Thoracic aorta (tissue), 2 donors: ENCODE measurements around the gene TAT. TPM values are rescaled to one million over a fixed set of nuclear protein-coding genes. Genes with fewer than 3 reads are reported as not detected.
"Not testable (repeated sequence)": the region's sequence is repeated elsewhere in the genome, so short reads cannot be mapped to it uniquely, and the experiment has no call there.

ENCODE experiments used
- ATAC-seq: fragments of 150-250 bp; one replicate; pipeline ENCODE4 v1.8.0; 2017; ENCODE audit warnings: low read depth; ENCODE audit not compliant: insufficient number of reproducible peaks, low FRiP score
- DNase-seq: peaks from one replicate; pipeline ENCODE4 v3.0.0-alpha.2; 2020; ENCODE audit warnings: low spot score
- H3K27ac ChIP-seq, 2 donors: fragments of 200-600 bp; sonication (generic); 1 replicate in 1 of 2; 2 replicates in 1 of 2; pipeline ENCODE4 v1.5.1; 2016; ENCODE audit warnings: mild to moderate bottlenecking in 2 of 2, moderate library complexity in 2 of 2
- H3K27me3 ChIP-seq: fragments of 200-600 bp; sonication (generic); replicated peaks from 2 replicates; pipeline ENCODE4 v1.6.0; 2016; ENCODE audit warnings: mild to moderate bottlenecking; ENCODE audit not compliant: insufficient read depth
- H3K36me3 ChIP-seq: fragments of 200-600 bp; sonication (generic); one replicate; pipeline ENCODE4 v1.5.1; 2016
- H3K4me1 ChIP-seq, 2 donors: fragments of 200-600 bp; sonication (generic); 1 replicate in 1 of 2; 2 replicates in 1 of 2; pipeline versions ENCODE4 v1.5.1 to v1.6.0; 2016; ENCODE audit warnings: low read depth in 2 of 2, mild to moderate bottlenecking in 1 of 2; ENCODE audit not compliant: control insufficient read depth in 1 of 2
- H3K4me3 ChIP-seq: fragments of 200-600 bp; sonication (generic); 2 replicates; pipeline ENCODE4 v1.5.1; 2016; ENCODE audit warnings: mild to moderate bottlenecking
- H3K9me3 ChIP-seq: fragments of 200-600 bp; sonication (generic); 2 replicates; pipeline ENCODE4 v1.5.1; 2016
- total RNA-seq, 2 donors: library from RNA; depleted of rRNA; stranded (reverse); fragments of >200 nt; gene quantifications; one replicate each; pipeline versions ENCODE4 v1.1.0 to v1.2.3, GENCODE V29; 2016
- TF ChIP-seq, protein P1 (sequence below): fragments of 200-600 bp; sonication (generic); IDR thresholded peaks from one replicate; pipeline ENCODE4 v1.5.1; 2019; ENCODE audit warnings: antibody characterized with exemption

The TAT gene
- total RNA-seq, 2 donors from 2014 or later, result not detected

- Histone ChIP-seq H3K27me3 (no peaks in the 10 kb centered on the region), H3K36me3 (no peaks in the 10 kb centered on the region), H3K9me3 (no peaks in the 10 kb centered on the region), H3K4me1 (no peaks in the 10 kb centered on the region), H3K27ac (no peak overlapping the region), H3K4me3 (no peak overlapping the region)
- DNase-seq, result no peak
- ATAC-seq, result no peak
- TF ChIP-seq, protein P1, sequence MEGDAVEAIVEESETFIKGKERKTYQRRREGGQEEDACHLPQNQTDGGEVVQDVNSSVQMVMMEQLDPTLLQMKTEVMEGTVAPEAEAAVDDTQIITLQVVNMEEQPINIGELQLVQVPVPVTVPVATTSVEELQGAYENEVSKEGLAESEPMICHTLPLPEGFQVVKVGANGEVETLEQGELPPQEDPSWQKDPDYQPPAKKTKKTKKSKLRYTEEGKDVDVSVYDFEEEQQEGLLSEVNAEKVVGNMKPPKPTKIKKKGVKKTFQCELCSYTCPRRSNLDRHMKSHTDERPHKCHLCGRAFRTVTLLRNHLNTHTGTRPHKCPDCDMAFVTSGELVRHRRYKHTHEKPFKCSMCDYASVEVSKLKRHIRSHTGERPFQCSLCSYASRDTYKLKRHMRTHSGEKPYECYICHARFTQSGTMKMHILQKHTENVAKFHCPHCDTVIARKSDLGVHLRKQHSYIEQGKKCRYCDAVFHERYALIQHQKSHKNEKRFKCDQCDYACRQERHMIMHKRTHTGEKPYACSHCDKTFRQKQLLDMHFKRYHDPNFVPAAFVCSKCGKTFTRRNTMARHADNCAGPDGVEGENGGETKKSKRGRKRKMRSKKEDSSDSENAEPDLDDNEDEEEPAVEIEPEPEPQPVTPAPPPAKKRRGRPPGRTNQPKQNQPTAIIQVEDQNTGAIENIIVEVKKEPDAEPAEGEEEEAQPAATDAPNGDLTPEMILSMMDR, result no peak
Measured at GRCh38 chr16:71590584-71590983, 13.7 kb upstream of the TAT start.

GRCh38 chr16:71590071-71590470 is 13.2 kb upstream of the TAT start:
- H3K4me1 ChIP-seq, ATAC-seq, H3K36me3 ChIP-seq, H3K27ac ChIP-seq, DNase-seq, H3K4me3 ChIP-seq, H3K27me3 ChIP-seq, H3K9me3 ChIP-seq: not testable (repeated sequence)

DNA sequence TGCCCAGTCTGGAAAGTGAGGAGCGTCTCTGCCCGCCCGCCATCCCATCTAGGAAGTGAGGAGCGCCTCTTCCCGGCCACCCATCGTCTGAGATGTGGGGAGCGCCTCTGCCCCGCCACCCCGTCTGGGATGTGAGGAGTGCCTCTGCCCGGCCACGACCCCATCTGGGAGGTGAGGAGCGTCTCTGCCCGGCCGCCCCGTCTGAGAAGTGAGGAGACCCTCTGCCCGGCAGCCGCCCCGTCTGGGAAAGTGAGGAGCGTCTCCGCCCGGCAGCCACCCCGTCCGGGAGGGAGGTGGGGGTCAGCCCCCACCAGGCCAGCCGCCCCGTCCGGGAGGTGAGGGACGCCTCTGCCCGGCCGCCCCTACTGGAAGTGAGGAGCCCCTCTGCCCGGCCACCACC is 12.4 kb upstream of the TAT start:
- H3K9me3 ChIP-seq, DNase-seq, H3K36me3 ChIP-seq, H3K27ac ChIP-seq, H3K27me3 ChIP-seq, H3K4me3 ChIP-seq, ATAC-seq, H3K4me1 ChIP-seq: not testable (repeated sequence)

- no peak for ATAC-seq
- no peak for DNase-seq
- Histone ChIP-seq H3K27me3 (no peaks in the 10 kb centered on the region), H3K4me1 (no peaks in the 10 kb centered on the region), H3K4me3 (no peak overlapping the region), H3K36me3 (no peaks in the 10 kb centered on the region), H3K27ac (no peak overlapping the region), H3K9me3 (no peaks in the 10 kb centered on the region)
- TF ChIP-seq, protein P1, result no peak
Measured at GRCh38 chr16:71585318-71585703, 8.4 kb upstream of the TAT start.

DNA sequence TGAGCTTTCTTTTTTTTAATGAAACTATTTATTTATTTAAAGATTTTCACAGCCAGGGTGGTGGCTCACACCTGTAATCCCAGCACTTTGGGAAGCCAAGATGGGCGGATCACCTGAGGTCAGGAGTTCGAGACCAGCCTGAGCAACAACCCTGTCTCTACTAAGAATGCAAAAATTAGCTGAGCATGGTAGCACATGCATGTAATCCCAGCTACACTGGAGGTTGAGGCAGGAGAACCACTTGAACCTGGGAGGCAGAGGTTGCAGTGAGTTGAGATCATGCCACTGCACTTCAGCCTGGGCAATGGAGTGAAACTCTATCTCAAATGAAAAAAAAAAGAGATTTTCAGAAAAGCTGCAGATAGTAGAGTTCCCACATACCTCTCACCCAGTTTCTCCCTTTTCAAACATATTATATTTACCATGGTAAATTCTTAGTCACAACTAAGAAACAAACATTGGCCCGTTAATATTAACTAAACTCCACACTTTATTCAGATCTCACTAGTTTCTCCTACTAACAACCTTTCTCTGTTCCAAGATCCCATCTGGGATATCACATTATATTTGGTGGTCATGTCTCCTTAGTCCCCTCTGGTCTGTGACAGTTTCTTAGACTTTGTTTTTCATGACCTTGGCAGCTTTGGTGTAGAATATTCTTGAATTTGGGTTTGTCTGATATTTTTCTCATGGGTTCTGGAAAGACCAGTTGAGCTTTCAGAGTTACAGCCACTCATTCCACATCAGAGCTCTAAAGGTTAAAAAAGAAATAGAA is 7.8 kb upstream of the TAT start:
- Histone ChIP-seq H3K4me1 (no peaks in the 10 kb centered on the region), H3K27me3 (no peaks in the 10 kb centered on the region), H3K9me3 (no peaks in the 10 kb centered on the region), H3K4me3 (no peak overlapping the region), H3K27ac (no peak overlapping the region), H3K36me3 (no peaks in the 10 kb centered on the region)
- TF ChIP-seq, protein P1, result no peak
- ATAC-seq, result no peak
- no peak for DNase-seq

DNA sequence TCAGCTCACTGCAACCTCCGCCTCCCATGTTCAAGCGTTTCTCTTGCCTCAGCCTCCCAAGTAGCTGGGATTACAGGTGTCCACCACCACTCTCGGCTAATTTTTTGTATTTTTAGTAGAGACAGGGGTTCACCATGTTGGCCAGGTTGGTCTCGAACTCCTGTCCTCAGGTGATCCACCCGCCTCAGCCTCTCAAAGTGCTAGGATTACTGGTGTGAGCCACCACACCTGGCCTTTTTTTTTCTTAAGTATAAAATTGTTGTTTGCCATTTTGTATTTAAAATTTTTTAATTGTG is 5.6 kb upstream of the TAT start:
- not testable (repeated sequence) for H3K27ac ChIP-seq, DNase-seq

GRCh38 chr16:71574702-71575101 is 2.2 kb downstream of the TAT start:
- ATAC-seq (no peak), DNase-seq (no peak)
- Histone ChIP-seq H3K27me3 (no peaks in the 10 kb centered on the region), H3K4me3 (no peak overlapping the region), H3K36me3 (no peaks in the 10 kb centered on the region), H3K27ac (no peak overlapping the region), H3K4me1 (no peaks in the 10 kb centered on the region), H3K9me3 (no peaks in the 10 kb centered on the region)
- TF ChIP-seq, protein P1, result no peak

More for the DNA sequence above, 5.6 kb upstream of the TAT start:
- H3K9me3 ChIP-seq, H3K27me3 ChIP-seq, H3K36me3 ChIP-seq, ATAC-seq, H3K4me3 ChIP-seq, H3K4me1 ChIP-seq: not testable (repeated sequence)
